ENCODE measurements around the gene CLINT1. TPM values are rescaled to one million over a fixed set of nuclear protein-coding genes. Genes with fewer than 3 reads are reported as not detected.

Gene CLINT1
- 47.0 and 56.2 TPM in 2 replicates for total RNA-seq
- 51.7 and 56.7 TPM in 2 replicates for polyA plus RNA-seq

GRCh38 chr5:157858527-157859226 is at the start of gene CLINT1:
Gene CLINT1 (minus strand): TSS chr5:157859145. CDS start chr5:157858970, 175 bp downstream.
- Histone ChIP-seq H3K4me3 (peak within 1 kb of the TSS; percentile 44), H3K27ac (peak within 1 kb of the TSS; percentile 77), H3K36me3 (no peaks in the 10 kb centered on the region), H3K27me3 (no peaks in the 10 kb centered on the region), H3K4me1 (ENCODE audit: low read depth) (peaks cover 5% of the 10 kb centered on the region), H3K9me3 (ENCODE audit: low read depth) (no peaks in the 10 kb centered on the region)
- DNase-seq (ENCODE audit: low read depth in 1 of 2, low spot score in 1 of 2), result peak; percentile 89 to 95
- no peak for TF ChIP-seq CTCF (IDR thresholded peaks at IDR 0.05; ENCODE audit: low read depth, low read length)

GRCh38 chr5:157908459-157908858 is 49.5 kb upstream of the CLINT1 start:
- Histone ChIP-seq H3K27me3 (no peaks in the 10 kb centered on the region), H3K4me3 (no peak overlapping the region), H3K4me1 (ENCODE audit: low read depth) (no peaks in the 10 kb centered on the region), H3K27ac (no peak overlapping the region), H3K36me3 (no peaks in the 10 kb centered on the region), H3K9me3 (ENCODE audit: low read depth) (no peaks in the 10 kb centered on the region)
- DNase-seq (ENCODE audit: low read depth in 1 of 2, low spot score in 1 of 2), result no peak
- TF ChIP-seq CTCF (IDR thresholded peaks at IDR 0.05; ENCODE audit: low read depth, low read length), result no peak

- Histone ChIP-seq H3K27ac (no peak overlapping the region), H3K27me3 (no peaks in the 10 kb centered on the region), H3K9me3 (ENCODE audit: low read depth) (no peaks in the 10 kb centered on the region), H3K4me3 (no peak overlapping the region), H3K4me1 (ENCODE audit: low read depth) (no peaks in the 10 kb centered on the region), H3K36me3 (no peaks in the 10 kb centered on the region)
- no peak for DNase-seq (ENCODE audit: low read depth in 1 of 2, low spot score in 1 of 2)
- no peak for TF ChIP-seq CTCF (IDR thresholded peaks at IDR 0.05; ENCODE audit: low read depth, low read length)
Observed at GRCh38 chr5:157907479-157907878, 48.5 kb upstream of the CLINT1 start.

- no peak for TF ChIP-seq CTCF (IDR thresholded peaks at IDR 0.05; ENCODE audit: low read depth, low read length)
- no peaks in the 10 kb centered on the region for H3K36me3 ChIP-seq
- no peak for DNase-seq (ENCODE audit: low read depth in 1 of 2, low spot score in 1 of 2)
- H3K27ac ChIP-seq, result no peak overlapping the region
- no peaks in the 10 kb centered on the region for H3K9me3 ChIP-seq (ENCODE audit: low read depth)
- no peaks in the 10 kb centered on the region for H3K27me3 ChIP-seq
- no peaks in the 10 kb centered on the region for H3K4me1 ChIP-seq (ENCODE audit: low read depth)
- H3K4me3 ChIP-seq, result no peak overlapping the region
Observed at GRCh38 chr5:157903117-157903450, 44.1 kb upstream of the CLINT1 start.

GRCh38 chr5:157902449-157903116 is 43.6 kb upstream of the CLINT1 start:
- Histone ChIP-seq H3K4me3 (no peak overlapping the region), H3K27me3 (no peaks in the 10 kb centered on the region), H3K27ac (no peak overlapping the region), H3K36me3 (no peaks in the 10 kb centered on the region), H3K4me1 (ENCODE audit: low read depth) (no peaks in the 10 kb centered on the region), H3K9me3 (ENCODE audit: low read depth) (no peaks in the 10 kb centered on the region)
- TF ChIP-seq CTCF (IDR thresholded peaks at IDR 0.05; ENCODE audit: low read depth, low read length), result no peak
- DNase-seq (ENCODE audit: low read depth in 1 of 2, low spot score in 1 of 2), result no peak
